ENCODE measurements around the gene DGCR6L. TPM values are rescaled to one million over a fixed set of nuclear protein-coding genes. Genes with fewer than 3 reads are reported as not detected.
"Not testable (repeated sequence)": the region's sequence is repeated elsewhere in the genome, so short reads cannot be mapped to it uniquely, and the experiment has no call there.

Gene DGCR6L
- total RNA-seq (ENCODE audit: insufficient read depth, low replicate concordance), result 40.0 TPM

DNA sequence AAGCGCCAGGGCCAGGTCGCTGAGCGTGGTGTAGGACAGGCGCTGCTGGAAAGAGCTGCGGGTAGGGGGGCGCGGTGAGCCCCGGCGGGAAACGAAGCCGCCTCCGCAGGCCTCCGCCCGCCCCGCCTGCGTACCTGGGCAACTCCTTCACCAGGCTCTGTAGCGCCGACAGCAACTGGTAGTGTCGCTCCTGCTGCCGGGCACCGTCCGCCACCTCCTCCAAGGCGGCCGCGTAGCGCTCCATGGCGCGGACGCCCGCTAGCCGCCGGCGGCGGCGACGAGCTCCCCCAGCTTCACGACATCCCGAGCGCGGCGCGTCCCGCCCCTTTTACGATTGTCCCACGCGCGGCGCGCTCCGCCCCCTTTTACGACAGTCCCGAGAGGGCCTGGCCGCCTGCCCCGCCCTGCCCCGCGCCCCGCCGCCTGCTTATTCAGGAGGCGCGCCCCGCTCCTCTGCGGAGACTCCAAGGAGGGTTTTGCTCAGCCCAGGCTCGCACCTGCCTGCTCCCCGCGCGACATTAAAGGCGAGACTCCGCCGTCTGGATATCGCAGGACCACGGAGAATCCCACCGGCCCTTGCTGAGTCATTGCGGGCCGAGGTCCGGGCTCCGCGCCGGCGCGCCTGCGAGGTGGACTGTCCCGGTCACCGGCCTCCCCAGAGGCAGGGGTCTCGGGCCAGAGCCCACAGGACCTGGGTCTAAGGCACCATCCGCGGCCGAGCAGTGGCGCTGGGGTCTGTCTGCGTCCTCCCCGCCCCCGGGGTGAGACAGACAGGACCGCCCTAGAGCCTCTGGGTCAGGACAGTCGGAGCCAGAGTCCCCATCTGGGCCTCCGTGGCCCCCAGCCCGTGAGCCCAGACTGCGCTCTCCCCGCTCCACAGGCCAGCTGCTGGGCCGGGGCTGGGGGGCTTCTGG is at the start of gene DGCR6L:
TSS of gene DGCR6L (minus strand) at position 316 of the 914 bp plus-strand sequence. CDS start at position 244, 72 bp downstream.
- DNase-seq (ENCODE audit: low spot score), result peak; percentile 96

- not testable (repeated sequence) for DNase-seq (ENCODE audit: low spot score)
These were observed 49.0 kb upstream of the DGCR6L start for GRCh38 chr22:20368875-20369274.

DNA sequence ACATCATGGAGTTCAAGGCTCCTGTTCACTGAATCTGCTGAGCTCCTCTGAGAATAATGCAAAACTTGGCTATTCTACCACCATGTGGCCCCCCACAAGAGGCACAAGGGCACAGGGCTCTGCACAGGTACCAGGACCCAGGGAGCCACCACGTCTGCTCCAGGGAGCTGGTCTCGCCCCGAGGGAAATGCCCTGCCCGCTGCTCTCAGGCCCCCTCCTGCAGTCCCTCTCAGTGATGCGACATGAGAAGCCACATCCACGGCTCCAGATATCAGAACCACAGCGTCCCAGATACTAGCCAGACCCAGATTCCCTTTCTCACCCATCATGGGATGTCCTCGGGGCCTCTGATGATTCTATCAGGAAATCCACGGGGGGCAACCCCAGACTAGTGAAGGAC is 47.0 kb upstream of the DGCR6L start:
- not testable (repeated sequence) for DNase-seq (ENCODE audit: low spot score)

DNA sequence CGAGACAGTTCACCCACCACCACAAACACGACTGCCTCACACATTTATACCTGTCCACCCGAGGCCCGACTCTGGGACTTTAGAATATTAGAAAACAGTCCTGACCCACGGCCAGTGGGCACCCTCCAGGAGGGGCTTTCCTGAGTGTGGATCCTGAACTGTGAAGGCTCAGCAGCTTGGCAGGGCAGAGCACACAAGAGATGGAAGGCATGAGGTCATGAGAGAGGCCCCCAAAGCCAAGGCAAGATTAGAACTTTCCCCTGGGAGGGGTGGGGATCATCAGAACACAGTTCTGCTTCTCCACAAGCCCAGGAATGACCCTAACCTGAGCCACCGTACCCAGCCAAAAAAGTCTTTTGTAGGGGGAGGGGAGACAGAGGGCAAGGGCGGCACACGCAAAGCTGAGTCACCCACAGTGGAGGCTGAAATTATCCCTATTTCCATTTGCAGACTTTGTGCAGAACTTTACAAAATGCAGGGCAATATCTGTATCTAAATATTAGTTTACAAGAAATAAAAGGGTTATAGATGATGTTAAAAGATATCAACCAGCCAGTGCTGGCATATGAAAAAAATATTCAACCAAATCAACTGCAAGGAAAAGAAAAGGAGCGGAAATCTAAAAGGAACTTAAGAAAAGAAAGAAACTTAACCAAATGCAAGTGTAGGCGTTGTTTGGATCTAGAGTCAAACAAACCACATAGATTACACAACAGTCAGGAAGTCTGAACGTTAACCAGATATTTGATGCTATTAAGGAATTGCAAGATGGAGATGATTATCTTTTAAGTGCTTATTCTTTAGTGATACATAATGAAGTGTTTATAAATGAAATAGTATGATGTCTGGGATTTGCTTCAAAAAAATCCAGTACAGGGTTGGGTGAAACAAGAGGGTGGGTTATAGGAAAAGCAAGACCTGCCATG is 44.7 kb upstream of the DGCR6L start:
- not testable (repeated sequence) for DNase-seq (ENCODE audit: low spot score)

- not testable (repeated sequence) for DNase-seq (ENCODE audit: low spot score)
These were observed 42.5 kb upstream of the DGCR6L start for GRCh38 chr22:20362403-20362802.

- DNase-seq (ENCODE audit: low spot score), result not testable (repeated sequence)
These were observed 41.9 kb upstream of the DGCR6L start for GRCh38 chr22:20361752-20362229.

- not testable (repeated sequence) for DNase-seq (ENCODE audit: low spot score)
These were observed 41.2 kb upstream of the DGCR6L start for GRCh38 chr22:20360866-20361751.

- DNase-seq (ENCODE audit: low spot score), result not testable (repeated sequence)
These were observed 40.4 kb upstream of the DGCR6L start for GRCh38 chr22:20360261-20360660.

- DNase-seq (ENCODE audit: low spot score), result not testable (repeated sequence)
These were observed 38.8 kb upstream of the DGCR6L start for GRCh38 chr22:20358503-20359239.

GRCh38 chr22:20357967-20358366 is 38.1 kb upstream of the DGCR6L start:
- not testable (repeated sequence) for DNase-seq (ENCODE audit: low spot score)

- not testable (repeated sequence) for DNase-seq (ENCODE audit: low spot score)
These were observed 37.0 kb upstream of the DGCR6L start for GRCh38 chr22:20356906-20357305.

- not testable (repeated sequence) for DNase-seq (ENCODE audit: low spot score)
These were observed 36.2 kb upstream of the DGCR6L start for GRCh38 chr22:20355939-20356636.

GRCh38 chr22:20354238-20354975 is 34.5 kb upstream of the DGCR6L start:
- DNase-seq (ENCODE audit: low spot score), result no peak

GRCh38 chr22:20352536-20352935 is 32.7 kb upstream of the DGCR6L start:
- DNase-seq (ENCODE audit: low spot score), result not testable (repeated sequence)

- not testable (repeated sequence) for DNase-seq (ENCODE audit: low spot score)
These were observed 26.7 kb upstream of the DGCR6L start for GRCh38 chr22:20346553-20346952.

- DNase-seq (ENCODE audit: low spot score), result not testable (repeated sequence)
These were observed 18.4 kb upstream of the DGCR6L start for GRCh38 chr22:20338291-20338690.

DNA sequence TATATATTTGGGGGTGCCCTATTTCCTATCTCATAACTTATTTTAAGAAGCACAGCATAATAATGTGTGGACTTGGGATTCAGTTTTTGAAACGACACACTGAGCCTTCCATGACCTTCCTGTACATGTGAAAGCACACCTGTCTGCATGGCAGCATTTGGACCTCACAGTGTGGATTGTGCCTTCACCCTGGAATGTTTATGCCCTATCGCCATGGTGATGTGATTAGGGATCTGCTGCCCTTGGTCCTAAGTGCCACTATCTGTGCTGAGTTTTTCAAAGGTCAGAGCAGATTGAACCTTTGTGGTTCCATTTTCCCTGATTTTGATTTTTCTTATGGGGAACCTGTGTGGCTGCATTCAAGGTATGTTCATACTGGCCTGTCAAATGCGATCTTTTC is 17.9 kb upstream of the DGCR6L start:
- not testable (repeated sequence) for DNase-seq (ENCODE audit: low spot score)

- not testable (repeated sequence) for DNase-seq (ENCODE audit: low spot score)
These were observed 16.7 kb upstream of the DGCR6L start for GRCh38 chr22:20336561-20336960.

DNA sequence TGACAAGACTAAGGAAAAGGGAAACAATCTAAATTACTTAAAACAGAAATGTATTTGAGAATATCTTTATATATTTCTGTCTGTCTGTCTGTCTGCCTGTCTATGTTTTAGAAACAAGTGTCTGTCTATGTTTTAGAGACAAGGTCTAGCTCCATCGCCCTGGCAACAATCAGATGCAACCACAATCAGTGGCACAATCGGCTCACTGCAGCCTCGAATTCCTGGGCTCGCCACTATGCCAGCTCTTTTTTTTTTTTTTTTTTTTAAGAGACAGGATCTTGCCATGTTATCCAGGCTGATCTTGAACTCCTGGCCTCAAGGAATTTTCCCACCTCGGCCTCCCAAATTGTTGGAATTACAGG is 8.7 kb upstream of the DGCR6L start:
- not testable (repeated sequence) for DNase-seq (ENCODE audit: low spot score)
